Measurements from ENCODE around the gene CCR3.
"Not testable (repeated sequence)": the region's sequence is repeated elsewhere in the genome, so short reads cannot be mapped to it uniquely, and the experiment has no call there.

The CCR3 gene

GRCh38 chr3:46242120-46242519 is at the start of gene CCR3:
Gene CCR3, plus strand, starts transcription at chr3:46242460. Its CDS starts 22,699 bp downstream, at chr3:46265159.
- DNase-seq, result no peak

- DNase-seq, result no peak
Measured at GRCh38 chr3:46192939-46193338, 49.3 kb upstream of the CCR3 start.

GRCh38 chr3:46193436-46193835 is 48.8 kb upstream of the CCR3 start:
- no peak for DNase-seq

- no peak for DNase-seq
Measured at GRCh38 chr3:46194868-46195553, 47.2 kb upstream of the CCR3 start.

GRCh38 chr3:46196261-46196957 is 45.9 kb upstream of the CCR3 start:
- no peak for DNase-seq

GRCh38 chr3:46200211-46200610 is 42.0 kb upstream of the CCR3 start:
- DNase-seq, result no peak

GRCh38 chr3:46200790-46201189 is 41.5 kb upstream of the CCR3 start:
- no peak for DNase-seq

- no peak for DNase-seq
Measured at GRCh38 chr3:46202535-46202934, 39.7 kb upstream of the CCR3 start.

- DNase-seq, result no peak
Measured at GRCh38 chr3:46203681-46204080, 38.6 kb upstream of the CCR3 start.

- no peak for DNase-seq
Measured at GRCh38 chr3:46205286-46205960, 36.8 kb upstream of the CCR3 start.

GRCh38 chr3:46206282-46207015 is 35.8 kb upstream of the CCR3 start:
- DNase-seq, result no peak

- DNase-seq, result not testable (repeated sequence)
Measured at GRCh38 chr3:46207514-46207913, 34.7 kb upstream of the CCR3 start.

GRCh38 chr3:46208167-46208704 is 34.0 kb upstream of the CCR3 start, which contains the start of gene CCR1:
Gene CCR1, minus strand, starts transcription at chr3:46208313. Its CDS starts 4,000 bp downstream, at chr3:46204313.
- DNase-seq, result no peak

- no peak for DNase-seq
Measured at GRCh38 chr3:46209053-46209452, 33.2 kb upstream of the CCR3 start.

GRCh38 chr3:46209746-46210470 is 32.4 kb upstream of the CCR3 start:
- DNase-seq, result no peak

GRCh38 chr3:46212101-46212500 is 30.2 kb upstream of the CCR3 start:
- no peak for DNase-seq

GRCh38 chr3:46213201-46213600 is 29.1 kb upstream of the CCR3 start:
- DNase-seq, result no peak

- DNase-seq, result no peak
Measured at GRCh38 chr3:46214751-46215352, 27.4 kb upstream of the CCR3 start.

GRCh38 chr3:46215810-46216414 is 26.3 kb upstream of the CCR3 start:
- no peak for DNase-seq

GRCh38 chr3:46218196-46218709 is 24.0 kb upstream of the CCR3 start:
- DNase-seq, result no peak

GRCh38 chr3:46221391-46221790 is 20.9 kb upstream of the CCR3 start:
- no peak for DNase-seq

All from DMS 273 treated with DMSO at 0.1 percent for 48 hours (cell line).